Coronary artery (tissue), 2 donors: ENCODE measurements around the gene ITGA7.

Source experiments
- DNase-seq: peaks from one replicate; pipeline ENCODE4 v3.0.0-alpha.2; 2017; ENCODE audit warnings: low spot score
- H3K27ac ChIP-seq, 2 donors: fragments of 200-600 bp; sonication (generic); one replicate each; pipeline ENCODE4 v1.5.1; 2016 to 2019
- H3K4me3 ChIP-seq: fragments of 200-600 bp; sonication (generic); 2 replicates; pipeline ENCODE4 v1.5.1; 2016; ENCODE audit warnings: mild to moderate bottlenecking, moderate library complexity
- CTCF ChIP-seq: fragments of 200-600 bp; sonication (generic); IDR thresholded peaks from one replicate; pipeline ENCODE4 v1.5.1; 2019; ENCODE audit warnings: antibody characterized with exemption

The ITGA7 gene

GRCh38 chr12:55698241-55698955, 9.3 kb downstream of the ITGA7 start:
- TF ChIP-seq CTCF: no peak
- DNase-seq: no peak
- Histone ChIP-seq H3K4me3 (no peak overlapping the region), H3K27ac (peak overlapping the region in 1 of 2 donors; percentile 11)

GRCh38 chr12:55697686-55698085, 10.0 kb downstream of the ITGA7 start:
- DNase-seq: no peak
- Histone ChIP-seq H3K4me3 (no peak overlapping the region), H3K27ac (no peak overlapping the region)
- no peak for TF ChIP-seq CTCF

GRCh38 chr12:55696796-55697462, 10.8 kb downstream of the ITGA7 start:
- no peak for DNase-seq
- Histone ChIP-seq H3K4me3 (no peak overlapping the region), H3K27ac (no peak overlapping the region)
- no peak for TF ChIP-seq CTCF

- H3K27ac ChIP-seq: no peak overlapping the region
- no peak overlapping the region for H3K4me3 ChIP-seq
- no peak for DNase-seq
- no peak for TF ChIP-seq CTCF
Measured at GRCh38 chr12:55696141-55696540, 11.6 kb downstream of the ITGA7 start.

GRCh38 chr12:55695349-55695748, 12.4 kb downstream of the ITGA7 start:
- DNase-seq: no peak
- TF ChIP-seq CTCF: no peak
- Histone ChIP-seq H3K27ac (no peak overlapping the region), H3K4me3 (no peak overlapping the region)

GRCh38 chr12:55694651-55695050, 13.1 kb downstream of the ITGA7 start:
- H3K4me3 ChIP-seq: no peak overlapping the region
- no peak for DNase-seq
- no peak for TF ChIP-seq CTCF
- H3K27ac ChIP-seq: peak overlapping the region in 1 of 2 donors; percentile 7

GRCh38 chr12:55694188-55694515, 13.6 kb downstream of the ITGA7 start:
- DNase-seq: no peak
- Histone ChIP-seq H3K4me3 (no peak overlapping the region), H3K27ac (peak overlapping the region in 1 of 2 donors; percentile 7)
- TF ChIP-seq CTCF: no peak
